H1 (cell line): ENCODE results near the gene TMEM187. TPM values are rescaled to one million over a fixed set of nuclear protein-coding genes. Genes with fewer than 3 reads are reported as not detected.

Experiments
- CTCF ChIA-PET: fragments of 300-600 bp; sonication (Branson Sonifier 250); formaldehyde crosslinking; loops from one replicate; lab custom pipeline; 2021; ENCODE audit not compliant: partially characterized antibody; lab: Charles Lee
- POLR2A ChIA-PET: fragments of 300-600 bp; sonication (Branson Sonifier 250); formaldehyde crosslinking; loops from one replicate; lab custom pipeline; 2021; ENCODE audit warnings: inconsistent platforms; ENCODE audit not compliant: partially characterized antibody; lab: Charles Lee
- DNase-seq, 2 experiments: peaks; one replicate each; pipeline versions ENCODE4 v3.0.0 to v3.0.0-alpha.2; 2010 to 2022; ENCODE audit warnings: low spot score in 2 of 2, low read depth in 1 of 2, mixed read lengths in 1 of 2
- FAIRE-seq: peaks from 2 replicates; lab custom pipeline; 2011; peaks lifted over from hg19 to GRCh38; lab: Jason Lieb, UNC
- H2AFZ ChIP-seq: 2 replicates; pipeline ENCODE4 v1.8.1; 2012; ENCODE audit warnings: low read length, inconsistent platforms
- H2AK5ac ChIP-seq: 2 replicates; pipeline ENCODE4 v1.6.1; 2013; ENCODE audit warnings: low read depth, low read length
- H2BK120ac ChIP-seq: replicated peaks from 2 replicates; pipeline ENCODE3; 2013; ENCODE audit warnings: low read depth, low read length, inconsistent platforms
- H2BK12ac ChIP-seq: 2 replicates; pipeline ENCODE4 v1.6.1; 2013; ENCODE audit warnings: low read depth, low read length
- H2BK15ac ChIP-seq: 2 replicates; pipeline ENCODE4 v1.6.1; 2013; ENCODE audit warnings: low read length
- H2BK20ac ChIP-seq: 2 replicates; pipeline ENCODE4 v1.6.1; 2013; ENCODE audit warnings: low read length
- H2BK5ac ChIP-seq: 2 replicates; pipeline ENCODE4 v1.6.1; 2013; ENCODE audit warnings: low read depth, low read length
- H3K14ac ChIP-seq: 2 replicates; pipeline ENCODE4 v1.6.1; 2013; ENCODE audit warnings: inconsistent platforms; ENCODE audit not compliant: insufficient read length
- H3K18ac ChIP-seq: 2 replicates; pipeline ENCODE4 v1.6.1; 2013; ENCODE audit warnings: low read length; ENCODE audit errors: extremely low read depth
- H3K23ac ChIP-seq: 2 replicates; pipeline ENCODE4 v1.6.1; 2013; ENCODE audit warnings: inconsistent platforms; ENCODE audit not compliant: insufficient read length
- H3K23me2 ChIP-seq: 2 replicates; pipeline ENCODE4 v1.6.1; 2013; ENCODE audit warnings: low read depth, low read length
- H3K27ac ChIP-seq: 2 replicates; pipeline ENCODE4 v1.6.1; 2011; ENCODE audit warnings: low read depth, low read length, inconsistent platforms
- H3K27me3 ChIP-seq, 4 experiments: replicated peaks in 1 of 4; 1 replicate in 1 of 4; 2 replicates in 3 of 4; pipeline versions ENCODE4 v1.6.1 to v1.8.1; 2011 to 2013; ENCODE audit warnings: low read length in 3 of 4, mild to moderate bottlenecking in 3 of 4, inconsistent platforms in 2 of 4, mixed read lengths in 2 of 4, moderate library complexity in 1 of 4; ENCODE audit not compliant: control insufficient read depth in 3 of 4, insufficient read depth in 3 of 4; ENCODE audit errors: extremely low read depth in 1 of 4
- H3K36me3 ChIP-seq, 4 experiments: 2 replicates each; pipeline versions ENCODE4 v1.6.1 to v1.8.1; 2011 to 2013; ENCODE audit warnings: mild to moderate bottlenecking in 4 of 4, low read length in 3 of 4, moderate library complexity in 2 of 4, control low read depth in 1 of 4, inconsistent platforms in 1 of 4; ENCODE audit not compliant: insufficient read depth in 4 of 4, control insufficient read depth in 2 of 4
- H3K4ac ChIP-seq: replicated peaks from 2 replicates; pipeline ENCODE3; 2013; ENCODE audit warnings: low read length, low read depth, mixed read lengths, inconsistent platforms; ENCODE audit not compliant: insufficient read length
- H3K4me1 ChIP-seq, 4 experiments: replicated peaks in 1 of 4; 1 replicate in 1 of 4; 2 replicates in 3 of 4; pipeline versions ENCODE4 v1.6.1 to v1.8.1; 2011 to 2013; ENCODE audit warnings: low read length in 3 of 4, inconsistent platforms in 2 of 4, mixed read lengths in 1 of 4; ENCODE audit not compliant: insufficient read depth in 4 of 4, control insufficient read depth in 3 of 4
- H3K4me2 ChIP-seq, 2 experiments: 2 replicates each; pipeline versions ENCODE4 v1.6.1 to v1.8.1; 2011 to 2013; ENCODE audit warnings: low read depth in 2 of 2, low read length in 2 of 2, control low read depth in 1 of 2, inconsistent platforms in 1 of 2, mild to moderate bottlenecking in 1 of 2; ENCODE audit not compliant: insufficient read depth in 1 of 2
- H3K4me3 ChIP-seq, 4 experiments: fragments of 200-600, 300-600 bp in 1 of 4; sonication (generic), shearing (Covaris generic), sonication (Bioruptor Twin) in 1 of 4; 2 replicates each; pipeline versions ENCODE4 v1.5.1 to v1.8.1; 2011 to 2016; ENCODE audit warnings: low read length in 4 of 4, low read depth in 3 of 4, control low read depth in 2 of 4, inconsistent platforms in 2 of 4, mild to moderate bottlenecking in 2 of 4, mixed read lengths in 1 of 4, moderate library complexity in 1 of 4; ENCODE audit not compliant: insufficient read depth in 2 of 4; ENCODE audit errors: extremely low read depth in 1 of 4
- H3K56ac ChIP-seq: replicated peaks from 2 replicates; pipeline ENCODE3; 2013; ENCODE audit warnings: low read depth, mild to moderate bottlenecking, mixed read lengths, low read length, inconsistent platforms; ENCODE audit not compliant: insufficient read length
- H3K79me1 ChIP-seq: 2 replicates; pipeline ENCODE4 v1.6.1; 2013; ENCODE audit warnings: low read depth, low read length, control low read depth
- H3K79me2 ChIP-seq, 2 experiments: 2 replicates each; pipeline versions ENCODE4 v1.6.1 to v1.8.1; 2012 to 2013; ENCODE audit warnings: low read length in 2 of 2, mild to moderate bottlenecking in 2 of 2, inconsistent platforms in 1 of 2; ENCODE audit not compliant: insufficient read depth in 2 of 2, control insufficient read depth in 1 of 2
- H3K9ac ChIP-seq, 4 experiments: replicated peaks in 1 of 4; 1 replicate in 1 of 4; 2 replicates in 3 of 4; pipeline versions ENCODE4 v1.6.1 to v1.8.1; 2011 to 2013; ENCODE audit warnings: low read depth in 3 of 4, low read length in 3 of 4, control low read depth in 2 of 4, mild to moderate bottlenecking in 2 of 4, moderate library complexity in 2 of 4, inconsistent platforms in 1 of 4; ENCODE audit errors: extremely low read depth in 1 of 4
- H3K9me3 ChIP-seq, 2 experiments: 2 replicates each; pipeline versions ENCODE4 v1.6.1 to v1.8.1; 2012 to 2013; ENCODE audit warnings: mild to moderate bottlenecking in 2 of 2, moderate library complexity in 2 of 2, control low read depth in 1 of 2, inconsistent platforms in 1 of 2, low read depth in 1 of 2, low read length in 1 of 2, mixed read lengths in 1 of 2; ENCODE audit not compliant: insufficient read depth in 2 of 2
- H4K20me1 ChIP-seq, 2 experiments: replicated peaks in 1 of 2; 2 replicates each; pipeline versions ENCODE3 to v1.8.1; 2011 to 2013; ENCODE audit warnings: inconsistent platforms in 2 of 2, low read length in 2 of 2, mild to moderate bottlenecking in 1 of 2; ENCODE audit not compliant: insufficient read depth in 2 of 2, control insufficient read depth in 1 of 2
- H4K5ac ChIP-seq: 2 replicates; pipeline ENCODE4 v1.6.1; 2013; ENCODE audit warnings: low read length, low read depth, mixed read lengths, inconsistent platforms; ENCODE audit not compliant: insufficient read length
- H4K8ac ChIP-seq: 2 replicates; pipeline ENCODE4 v1.8.0; 2013; ENCODE audit warnings: mild to moderate bottlenecking, moderate library complexity, low read length, inconsistent platforms; ENCODE audit not compliant: insufficient read depth; ENCODE audit errors: extremely low read depth
- H4K91ac ChIP-seq: replicated peaks from 2 replicates; pipeline ENCODE3; 2013; ENCODE audit warnings: low read length, mixed read lengths, inconsistent platforms; ENCODE audit not compliant: insufficient read length
- ASH2L ChIP-seq: fragments of 200-600, 300-600 bp; sonication (generic); IDR thresholded peaks from one replicate; pipeline ENCODE4 v1.7.1; 2017; ENCODE audit warnings: low read length
- BRCA1 ChIP-seq: IDR thresholded peaks from 2 replicates; pipeline ENCODE4 v1.6.1; 2012; ENCODE audit warnings: low read depth, low read length, improper control_type of control experiment
- CEBPB ChIP-seq: IDR thresholded peaks from 2 replicates; pipeline ENCODE4 v1.6.1; 2012; ENCODE audit warnings: low read depth, low read length
- CHD1 ChIP-seq: IDR thresholded peaks from 2 replicates; pipeline ENCODE4 v1.6.1; 2012; ENCODE audit warnings: low read depth, low read length, improper control_type of control experiment
- CHD2 ChIP-seq: IDR thresholded peaks from 2 replicates; pipeline ENCODE4 v1.6.1; 2012; ENCODE audit warnings: low read length, improper control_type of control experiment
- MAFK ChIP-seq: IDR thresholded peaks from 2 replicates; pipeline ENCODE4 v1.6.1; 2012; ENCODE audit warnings: low read depth, mild to moderate bottlenecking, improper control_type of control experiment, low read length
- SIX5 ChIP-seq: IDR thresholded peaks from 2 replicates; pipeline ENCODE4 v1.6.1; 2011; ENCODE audit warnings: mild to moderate bottlenecking, low read depth, low read length
- TAF7 ChIP-seq: optimal IDR thresholded peaks from 2 replicates; pipeline ENCODE3; 2011; ENCODE audit warnings: low read depth, mild to moderate bottlenecking, inconsistent platforms, low read length, moderate library complexity, borderline replicate concordance
- TBP ChIP-seq: IDR thresholded peaks from 2 replicates; pipeline ENCODE4 v1.6.1; 2011; ENCODE audit warnings: low read depth, low read length, improper control_type of control experiment
- ZNF274 ChIP-seq: IDR thresholded peaks from 2 replicates; pipeline ENCODE4 v1.7.0; 2012; ENCODE audit warnings: low read length, borderline replicate concordance; ENCODE audit errors: extremely low read depth
- WGBS, 2 experiments: shearing (Covaris generic) in 1 of 2; methylation state at CpG; one replicate each; pipeline versions ENCODE4 v1.1.6 to v1.1.7; 2013 to 2015; ENCODE audit warnings: low lambda C conversion rate in 2 of 2, mixed read lengths in 2 of 2, inconsistent platforms in 1 of 2, low coverage in 1 of 2, missing lambda C conversion rate in 1 of 2; ENCODE audit not compliant: insufficient replicate concordance in 2 of 2, insufficient coverage in 1 of 2, insufficient read length in 1 of 2; ENCODE audit errors: extremely low coverage in 1 of 2, missing lambda C conversion rate in 1 of 2; 5-methylcytosine and 5-hydroxymethylcytosine counted together
- polyA plus RNA-seq, 7 experiments: library from polyadenylated mRNA; depleted of rRNA in 3 of 7; stranded (reverse) in 5 of 7; unstranded in 2 of 7; fragments of >200 nt in 5 of 7; fragments of 200-250 nt in 2 of 7; gene quantifications; 1 replicate in 5 of 7; 2 replicates in 1 of 7; 4 replicates in 1 of 7; pipeline versions ENCODE4 v1.2.1 to v1.2.3, GENCODE V29; 2011 to 2013; ENCODE audit warnings: missing spikeins in 2 of 7, mixed read lengths in 2 of 7
- total RNA-seq: library from RNA; stranded (reverse); fragmentation: NEBNext Ultra II Directional; extraction: Animal tissue kit (Norgen Biotek cat#: 25700); gene quantifications from 2 replicates; pipeline ENCODE4 v1.2.1, GENCODE V29; 2021
- TF ChIP-seq, protein P1 (sequence below): IDR thresholded peaks from 2 replicates; pipeline ENCODE4 v1.6.1; 2012; ENCODE audit warnings: low read length, inconsistent platforms
- TF ChIP-seq, protein P2 (sequence below): IDR thresholded peaks from 2 replicates; pipeline ENCODE4 v1.6.1; 2011; ENCODE audit warnings: low read length, improper control_type of control experiment

TMEM187 gene
- total and polyA plus RNA-seq, 2 of the 8 experiments (the other 6 are each of a cell fraction or from before 2014, with no cell fraction given): 5.0 to 14.5 TPM

DNA sequence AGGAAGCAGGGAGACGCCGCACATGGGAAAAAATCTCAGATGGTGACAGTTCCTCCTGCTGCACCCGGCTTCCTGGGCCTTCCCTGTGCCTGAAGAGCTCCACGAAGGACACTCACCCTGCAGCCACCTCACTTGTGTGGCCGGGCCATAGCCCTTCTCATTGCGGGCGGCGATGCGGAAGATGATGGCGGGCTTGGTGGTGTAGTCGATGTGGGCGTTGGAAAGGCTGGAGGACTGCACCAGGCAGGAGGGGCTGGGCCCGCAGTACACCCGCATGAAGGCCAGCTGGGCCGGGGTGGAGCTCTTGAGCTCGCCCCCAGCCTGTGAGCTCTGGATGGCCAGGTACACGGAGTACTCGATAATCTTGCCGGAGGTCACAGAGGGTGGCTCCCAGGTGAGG, 22.4 kb upstream of the TMEM187 start:
- Histone ChIP-seq H3K27me3 (no peaks in the 10 kb centered on the region), H3K27ac (no peak overlapping the region), H3K36me3 (peaks cover 22 to 52% (median 36%) of the 10 kb centered on the region in 4 experiments; a peak in 7 of 8 replicates), H3K79me2 (no peaks in the 10 kb centered on the region), H2BK12ac (no peak overlapping the region), H3K79me1 (no peaks in the 10 kb centered on the region), H3K23ac (no peak overlapping the region), H3K56ac (no peak overlapping the region), H2AK5ac (no peak overlapping the region), H2BK5ac (no peak overlapping the region), H3K23me2 (no peaks in the 10 kb centered on the region), H3K9ac (no peak overlapping the region), H3K14ac (no peak overlapping the region), H4K91ac (no peak overlapping the region), H3K4me3 (no peak overlapping the region), H2BK15ac (no peak overlapping the region), H4K5ac (no peak overlapping the region), H2BK120ac (no peak overlapping the region), H4K20me1 (peaks cover 0 to 4% of the 10 kb centered on the region in 2 experiments), H3K18ac (no peak overlapping the region), H3K4ac (no peak overlapping the region), H3K4me1 (peaks cover 0 to 11% (median 1%) of the 10 kb centered on the region in 4 experiments; a peak in 3 of 7 replicates), H4K8ac (no peak overlapping the region), H3K9me3 (no peaks in the 10 kb centered on the region), H2BK20ac (no peak overlapping the region), H2AFZ (no peak overlapping the region), H3K4me2 (no peak overlapping the region)
- FAIRE-seq (no peak), DNase-seq (no peak)
- POLR2A ChIA-PET: interaction anchor here (0.7 to 18.9 kb wide), 5 partner anchors 11 to 155 kb away, joined by 3 to 231 read pairs (median 3); partner anchors contain the start of genes ARHGAP4 and SSR4
- WGBS, 2 experiments: 100% methylated on average over 1 of the region's 19 CpGs; no CpG with 5 or more reads in 1 of the 2 experiments
- CTCF ChIA-PET: interaction anchor here (0.8 to 11.1 kb wide), 7 partner anchors 9 to 132 kb away, joined by 3 to 272 read pairs (median 6); partner anchors contain the start of genes ARHGAP4, HCFC1 and NAA10
- TF ChIP-seq SIX5: no peak
- no peak for TF ChIP-seq CEBPB
- no peak for TF ChIP-seq ZNF274
- no peak for TF ChIP-seq CHD1
- TF ChIP-seq, protein P1, sequence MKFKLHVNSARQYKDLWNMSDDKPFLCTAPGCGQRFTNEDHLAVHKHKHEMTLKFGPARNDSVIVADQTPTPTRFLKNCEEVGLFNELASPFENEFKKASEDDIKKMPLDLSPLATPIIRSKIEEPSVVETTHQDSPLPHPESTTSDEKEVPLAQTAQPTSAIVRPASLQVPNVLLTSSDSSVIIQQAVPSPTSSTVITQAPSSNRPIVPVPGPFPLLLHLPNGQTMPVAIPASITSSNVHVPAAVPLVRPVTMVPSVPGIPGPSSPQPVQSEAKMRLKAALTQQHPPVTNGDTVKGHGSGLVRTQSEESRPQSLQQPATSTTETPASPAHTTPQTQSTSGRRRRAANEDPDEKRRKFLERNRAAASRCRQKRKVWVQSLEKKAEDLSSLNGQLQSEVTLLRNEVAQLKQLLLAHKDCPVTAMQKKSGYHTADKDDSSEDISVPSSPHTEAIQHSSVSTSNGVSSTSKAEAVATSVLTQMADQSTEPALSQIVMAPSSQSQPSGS: no peak
- TF ChIP-seq, protein P2, sequence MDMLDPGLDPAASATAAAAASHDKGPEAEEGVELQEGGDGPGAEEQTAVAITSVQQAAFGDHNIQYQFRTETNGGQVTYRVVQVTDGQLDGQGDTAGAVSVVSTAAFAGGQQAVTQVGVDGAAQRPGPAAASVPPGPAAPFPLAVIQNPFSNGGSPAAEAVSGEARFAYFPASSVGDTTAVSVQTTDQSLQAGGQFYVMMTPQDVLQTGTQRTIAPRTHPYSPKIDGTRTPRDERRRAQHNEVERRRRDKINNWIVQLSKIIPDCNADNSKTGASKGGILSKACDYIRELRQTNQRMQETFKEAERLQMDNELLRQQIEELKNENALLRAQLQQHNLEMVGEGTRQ: no peak
- no peak for TF ChIP-seq TAF7
- TF ChIP-seq CHD2: no peak
- no peak for TF ChIP-seq TBP
- TF ChIP-seq ASH2L: no peak
- TF ChIP-seq MAFK: no peak
- no peak for TF ChIP-seq BRCA1
